Measurements from ENCODE around the gene LRFN4.

DNA sequence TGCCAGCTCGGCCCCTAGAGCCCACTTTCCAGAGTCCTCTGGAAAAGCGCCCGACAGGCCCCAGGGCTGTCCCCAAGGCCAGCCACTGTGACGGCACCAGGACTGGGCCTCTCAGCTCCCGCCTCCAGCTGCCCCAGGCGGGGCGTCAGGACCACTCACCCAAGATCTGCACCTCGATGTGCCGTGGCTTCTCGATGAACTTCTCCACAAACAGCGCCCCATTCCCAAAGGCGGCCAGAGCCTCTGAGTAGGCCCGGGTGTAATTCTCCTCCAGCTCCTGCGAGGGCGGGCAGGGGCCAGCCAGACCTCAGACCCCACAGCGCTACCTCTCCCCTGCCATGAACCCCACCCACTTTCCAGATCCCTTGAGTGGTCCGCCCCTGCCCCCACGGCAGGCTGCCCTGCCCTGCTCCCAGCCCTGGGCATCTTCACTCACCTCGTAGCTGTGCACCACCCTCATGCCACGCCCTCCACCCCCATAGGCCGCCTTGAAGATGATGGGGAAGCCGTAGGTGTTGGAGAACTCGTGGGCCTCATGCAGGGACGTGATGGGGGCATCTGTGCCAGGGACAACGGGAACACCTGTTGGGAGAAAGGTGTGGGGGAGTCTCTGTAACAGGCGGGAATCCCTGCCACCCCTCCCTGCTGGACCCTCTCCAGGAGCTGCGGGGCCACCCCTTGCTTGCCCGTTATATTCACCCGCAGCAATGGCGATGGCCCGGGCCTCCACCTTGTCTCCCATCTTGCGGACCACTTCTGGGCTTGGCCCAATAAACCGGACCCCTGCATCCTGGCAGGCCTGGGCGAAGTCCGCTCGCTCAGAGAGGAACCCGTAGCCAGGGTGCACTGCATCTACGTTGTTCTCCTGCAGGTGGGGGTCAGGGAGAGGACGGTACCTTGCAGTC is 14.0 kb downstream of the LRFN4 start:
- TF ChIP-seq MXI1 (conservative IDR thresholded peaks at IDR 0.05; ENCODE audit: poor library complexity, severe bottlenecking) (no peak), POLR2AphosphoS5 (IDR thresholded peaks at IDR 0.05) (no peak)

All from neural cell (in vitro differentiated cells).